ENCODE measurements around the gene HM13. TPM values are rescaled to one million over a fixed set of nuclear protein-coding genes. Genes with fewer than 3 reads are reported as not detected.

HM13 gene
- total RNA-seq, 1 experiment from 2014 or later, result 272 TPM

- Histone ChIP-seq H3F3A (ENCODE audit: insufficient read depth, low read depth) (peaks cover 69% of the 10 kb centered on the region), H3K4me1 (replicated peaks; ENCODE audit: insufficient read depth) (peaks cover 86% of the 10 kb centered on the region), H3K27me3 (ENCODE audit: insufficient read depth, low read depth) (no peaks in the 10 kb centered on the region), H3K4me3 (peak overlapping the region; percentile 47; the same call in 1 of the 2 replicates), H2AFZ (no peak overlapping the region), H4K20me1 (ENCODE audit: insufficient read depth) (no peaks in the 10 kb centered on the region), H3K9me2 (ENCODE audit: insufficient read depth) (no peaks in the 10 kb centered on the region), H3K9me3 (ENCODE audit: insufficient read depth, low read depth) (no peaks in the 10 kb centered on the region), H3K36me3 (ENCODE audit: low read depth) (peaks cover 45% of the 10 kb centered on the region), H3K27ac (peak overlapping the region; percentile 99), H3K79me2 (ENCODE audit: low read depth) (peaks cover 30% of the 10 kb centered on the region; the same call in 1 of the 2 replicates), H3K4me2 (peak overlapping the region; percentile 84)
- DNase-seq, result no peak
- POLR2A ChIA-PET (ENCODE audit: unreplicated experiment), result interaction anchor here (0.5 to 3.7 kb wide), 11 partner anchors 21 to 270 kb away, joined by 3 to 81 read pairs (median 9); partner anchors contain the start of genes ID1 and TPX2
- CTCF ChIA-PET, result interaction anchor here (1.2 to 18.7 kb wide), 5 partner anchors 24 to 44 kb away, joined by 4 to 407 read pairs (median 12); partner anchors contain the start of gene ID1
- no peak for TF ChIP-seq EZH2 (IDR thresholded peaks at IDR 0.05; ENCODE audit: low read depth)
- TF ChIP-seq, protein P1, sequence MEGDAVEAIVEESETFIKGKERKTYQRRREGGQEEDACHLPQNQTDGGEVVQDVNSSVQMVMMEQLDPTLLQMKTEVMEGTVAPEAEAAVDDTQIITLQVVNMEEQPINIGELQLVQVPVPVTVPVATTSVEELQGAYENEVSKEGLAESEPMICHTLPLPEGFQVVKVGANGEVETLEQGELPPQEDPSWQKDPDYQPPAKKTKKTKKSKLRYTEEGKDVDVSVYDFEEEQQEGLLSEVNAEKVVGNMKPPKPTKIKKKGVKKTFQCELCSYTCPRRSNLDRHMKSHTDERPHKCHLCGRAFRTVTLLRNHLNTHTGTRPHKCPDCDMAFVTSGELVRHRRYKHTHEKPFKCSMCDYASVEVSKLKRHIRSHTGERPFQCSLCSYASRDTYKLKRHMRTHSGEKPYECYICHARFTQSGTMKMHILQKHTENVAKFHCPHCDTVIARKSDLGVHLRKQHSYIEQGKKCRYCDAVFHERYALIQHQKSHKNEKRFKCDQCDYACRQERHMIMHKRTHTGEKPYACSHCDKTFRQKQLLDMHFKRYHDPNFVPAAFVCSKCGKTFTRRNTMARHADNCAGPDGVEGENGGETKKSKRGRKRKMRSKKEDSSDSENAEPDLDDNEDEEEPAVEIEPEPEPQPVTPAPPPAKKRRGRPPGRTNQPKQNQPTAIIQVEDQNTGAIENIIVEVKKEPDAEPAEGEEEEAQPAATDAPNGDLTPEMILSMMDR (conservative IDR thresholded peaks at IDR 0.05), result no peak
- BruUV-seq (replicated peaks), result TSS peak; percentile 85
- intact Hi-C loops (cut with micrococcal nuclease; ENCODE audit: unreplicated experiment), result loop anchor here (2.0 to 5.0 kb wide), 3 partner anchors 51 to 271 kb away; partner anchors contain the start of gene HM13
Observed at GRCh38 chr20:31566319-31566657, 52.0 kb downstream of the HM13 start.

DNA sequence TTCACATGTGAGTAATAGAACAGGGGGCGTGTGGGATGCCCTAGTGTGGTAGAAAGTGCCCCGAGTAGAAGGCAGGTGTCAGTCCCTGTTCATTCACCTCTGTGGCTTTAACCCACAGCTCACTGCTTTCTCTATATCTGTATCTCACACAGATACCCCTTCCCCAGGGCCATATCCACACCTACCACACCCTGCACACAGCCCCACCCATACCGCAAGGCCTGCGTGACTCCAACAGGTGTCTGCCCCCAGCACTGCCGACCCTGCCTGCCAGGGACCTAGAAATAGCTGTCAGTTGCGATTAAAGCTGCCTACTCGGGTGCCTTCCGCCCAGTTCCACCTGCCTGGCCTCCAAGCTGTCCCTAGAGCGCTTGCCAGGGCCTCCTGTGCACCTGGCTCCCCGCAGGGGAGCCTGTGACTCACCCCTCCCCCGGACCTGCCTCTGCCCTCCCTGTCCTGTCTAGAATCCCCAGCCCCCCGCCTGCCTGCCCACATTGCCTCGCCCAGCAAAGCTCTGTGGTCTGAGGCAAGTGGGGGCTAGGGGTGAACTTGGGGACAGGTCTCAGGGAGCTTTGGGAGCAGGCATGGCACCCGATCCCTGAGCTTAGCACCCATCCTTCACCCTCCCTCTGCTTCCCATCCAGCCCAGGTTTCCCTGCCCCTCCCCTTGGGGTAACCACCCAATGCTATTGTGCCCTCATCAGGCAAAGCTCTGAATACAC, 52.6 kb downstream of the HM13 start:
- peak overlapping the region; percentile 84 for H3K4me2 ChIP-seq
- H3K4me3 ChIP-seq, result peak overlapping the region; percentile 47; the same call in 1 of the 2 replicates
- ChIA-PET POLR2A (ENCODE audit: unreplicated experiment) (interaction anchor here (0.7 to 3.7 kb wide), 13 partner anchors 21 to 172 kb away, joined by 3 to 81 read pairs (median 8); partner anchors contain the start of genes ID1 and TPX2), CTCF (interaction anchor here (0.6 to 18.7 kb wide), 12 partner anchors 8 to 1763 kb away, joined by 3 to 407 read pairs (median 5); partner anchors contain the start of gene ID1)
- intact Hi-C loops (cut with micrococcal nuclease; ENCODE audit: unreplicated experiment), result loop anchor here (1.0 to 5.0 kb wide), 5 partner anchors 26 to 270 kb away; partner anchors contain the start of gene HM13
- H3K27me3 ChIP-seq (ENCODE audit: insufficient read depth, low read depth), result no peaks in the 10 kb centered on the region
- H3K36me3 ChIP-seq (ENCODE audit: low read depth), result peaks cover 40% of the 10 kb centered on the region
- H3K4me1 ChIP-seq (replicated peaks; ENCODE audit: insufficient read depth), result peaks cover 83% of the 10 kb centered on the region
- TF ChIP-seq, protein P1 (conservative IDR thresholded peaks at IDR 0.05), result 0 out of 2 replicates have a peak, but pooled peaks have one; percentile 47
- no peak for TF ChIP-seq EZH2 (IDR thresholded peaks at IDR 0.05; ENCODE audit: low read depth)
- H4K20me1 ChIP-seq (ENCODE audit: insufficient read depth), result no peaks in the 10 kb centered on the region
- peak overlapping the region; percentile 99 for H3K27ac ChIP-seq
- DNase-seq, result peak; percentile 95 to 99
- H2AFZ ChIP-seq, result no peak overlapping the region
- no peaks in the 10 kb centered on the region for H3K9me3 ChIP-seq (ENCODE audit: insufficient read depth, low read depth)
- peaks cover 26% of the 10 kb centered on the region; the same call in 1 of the 2 replicates for H3K79me2 ChIP-seq (ENCODE audit: low read depth)
- peaks cover 67% of the 10 kb centered on the region for H3F3A ChIP-seq (ENCODE audit: insufficient read depth, low read depth)
- BruUV-seq (replicated peaks), result no TSS peak
- H3K9me2 ChIP-seq (ENCODE audit: insufficient read depth), result no peaks in the 10 kb centered on the region

DNA sequence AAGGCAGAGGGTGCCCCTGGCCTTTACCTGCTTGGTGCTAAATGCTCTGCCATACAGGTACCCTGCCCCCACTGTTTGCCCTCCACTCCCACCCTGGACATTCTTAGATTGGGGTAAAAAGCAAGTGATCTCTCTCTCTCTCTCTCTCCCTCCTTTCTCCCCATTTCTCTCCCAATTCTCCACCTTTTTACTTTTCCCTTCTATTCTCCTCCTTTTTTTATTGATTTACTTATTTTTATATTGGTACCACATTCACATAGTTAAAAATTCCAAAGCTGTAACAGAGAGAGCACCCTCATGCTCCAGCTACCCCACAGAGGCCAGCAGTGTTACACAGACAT, 53.1 kb downstream of the HM13 start:
- ChIA-PET POLR2A (ENCODE audit: unreplicated experiment) (interaction anchor here (0.7 to 3.7 kb wide), 13 partner anchors 22 to 172 kb away, joined by 3 to 81 read pairs (median 8); partner anchors contain the start of genes ID1 and TPX2), CTCF (interaction anchor here (0.6 to 18.7 kb wide), 12 partner anchors 9 to 1763 kb away, joined by 3 to 407 read pairs (median 5); partner anchors contain the start of gene ID1)
- TF ChIP-seq, protein P1 (conservative IDR thresholded peaks at IDR 0.05), result no peak; the same call in 1 of the 2 replicates
- no peak for TF ChIP-seq EZH2 (IDR thresholded peaks at IDR 0.05; ENCODE audit: low read depth)
- H3K27ac ChIP-seq, result peak overlapping the region; percentile 99
- H3K4me2 ChIP-seq, result peak overlapping the region; percentile 84
- no peak overlapping the region for H2AFZ ChIP-seq
- H3F3A ChIP-seq (ENCODE audit: insufficient read depth, low read depth), result peaks cover 67% of the 10 kb centered on the region
- peaks cover 34% of the 10 kb centered on the region for H3K36me3 ChIP-seq (ENCODE audit: low read depth)
- H3K9me2 ChIP-seq (ENCODE audit: insufficient read depth), result no peaks in the 10 kb centered on the region
- DNase-seq, result no peak
- no peaks in the 10 kb centered on the region for H3K27me3 ChIP-seq (ENCODE audit: insufficient read depth, low read depth)
- no peaks in the 10 kb centered on the region for H3K9me3 ChIP-seq (ENCODE audit: insufficient read depth, low read depth)
- intact Hi-C loops (cut with micrococcal nuclease; ENCODE audit: unreplicated experiment), result loop anchor here (1.0 to 5.0 kb wide), 5 partner anchors 26 to 270 kb away; partner anchors contain the start of gene HM13
- H3K79me2 ChIP-seq (ENCODE audit: low read depth), result peaks cover 21% of the 10 kb centered on the region; the same call in 1 of the 2 replicates
- peak overlapping the region; percentile 47; the same call in 1 of the 2 replicates for H3K4me3 ChIP-seq
- peaks cover 83% of the 10 kb centered on the region for H3K4me1 ChIP-seq (replicated peaks; ENCODE audit: insufficient read depth)
- H4K20me1 ChIP-seq (ENCODE audit: insufficient read depth), result no peaks in the 10 kb centered on the region
- BruUV-seq (replicated peaks), result no TSS peak

Measured in PC-9 (cell line).